Measurements from ENCODE around the gene CPPED1. TPM values are rescaled to one million over a fixed set of nuclear protein-coding genes. Genes with fewer than 3 reads are reported as not detected.

CPPED1 gene
- total RNA-seq, 2 experiments from 2014 or later, result 1.4 to 2.3 TPM

- peaks cover 28% of the 10 kb centered on the region for H3K27me3 Mint-ChIP-seq
- H3K9me3 ChIP-seq (ENCODE audit: control insufficient read depth in 1 of 2, insufficient read depth in 1 of 2, low read length in 2 of 2), result no peaks in the 10 kb centered on the region
- H3K27ac Mint-ChIP-seq, result no peak overlapping the region
- DNase-seq, result no peak
- no peaks in the 10 kb centered on the region for H3K9me3 Mint-ChIP-seq
- no peaks in the 10 kb centered on the region for H3K36me3 Mint-ChIP-seq (ENCODE audit: low read depth)
- H3K27me3 ChIP-seq (ENCODE audit: control insufficient read depth in 1 of 2, insufficient read depth in 2 of 2, low read length in 2 of 2), result no peaks in the 10 kb centered on the region
- intact Hi-C loops (cut with DNase I, micrococcal nuclease), result loop anchor here in 1 of 2 experiments (10.0 kb wide), 1 partner anchor 1990 kb away; no protein-coding TSS in a partner anchor
- no peaks in the 10 kb centered on the region for H3K36me3 ChIP-seq (ENCODE audit: insufficient read depth, low read length)
- no peak overlapping the region for H3K27ac ChIP-seq (ENCODE audit: low read depth in 1 of 2, low read length in 2 of 2)
- H3K4me1 ChIP-seq (ENCODE audit: insufficient read depth, low read length), result no peaks in the 10 kb centered on the region
- ChIA-PET POLR2A (no interaction called here), CTCF (no interaction called here)
- ATAC-seq (ENCODE audit: poor library complexity), result no peak
- H3K4me3 ChIP-seq (ENCODE audit: low read length), result no peak overlapping the region
- no peak overlapping the region for H3K4me3 Mint-ChIP-seq
- no peaks in the 10 kb centered on the region for H3K4me1 Mint-ChIP-seq (ENCODE audit: low read depth)
- no peak for TF ChIP-seq CTCF (IDR thresholded peaks at IDR 0.05)
Measured at GRCh38 chr16:12845282-12845681, 41.6 kb upstream of the CPPED1 start.

- peaks cover 50% of the 10 kb centered on the region for H3K27me3 Mint-ChIP-seq
- H3K36me3 Mint-ChIP-seq (ENCODE audit: low read depth), result no peaks in the 10 kb centered on the region
- ATAC-seq (ENCODE audit: poor library complexity) (no peak), DNase-seq (no peak)
- H3K27me3 ChIP-seq (ENCODE audit: control insufficient read depth in 1 of 2, insufficient read depth in 2 of 2, low read length in 2 of 2), result no peaks in the 10 kb centered on the region
- ChIA-PET CTCF (no interaction called here), POLR2A (no interaction called here)
- no peaks in the 10 kb centered on the region for H3K36me3 ChIP-seq (ENCODE audit: insufficient read depth, low read length)
- no peak overlapping the region for H3K27ac ChIP-seq (ENCODE audit: low read depth in 1 of 2, low read length in 2 of 2)
- H3K27ac Mint-ChIP-seq, result no peak overlapping the region
- TF ChIP-seq CTCF (IDR thresholded peaks at IDR 0.05), result no peak
- H3K9me3 ChIP-seq (ENCODE audit: control insufficient read depth in 1 of 2, insufficient read depth in 1 of 2, low read length in 2 of 2), result peaks cover 0 to 4% of the 10 kb centered on the region in 2 experiments
- no peaks in the 10 kb centered on the region for H3K4me1 ChIP-seq (ENCODE audit: insufficient read depth, low read length)
- H3K9me3 Mint-ChIP-seq, result peaks cover 2% of the 10 kb centered on the region
- H3K4me3 ChIP-seq (ENCODE audit: low read length), result no peak overlapping the region
- intact Hi-C loops (cut with DNase I, micrococcal nuclease), result no loop called here
- H3K4me1 Mint-ChIP-seq (ENCODE audit: low read depth), result no peaks in the 10 kb centered on the region
- no peak overlapping the region for H3K4me3 Mint-ChIP-seq
Measured at GRCh38 chr16:12837756-12838155, 34.1 kb upstream of the CPPED1 start.

- TF ChIP-seq CTCF (IDR thresholded peaks at IDR 0.05), result no peak
- Mint-ChIP-seq H3K4me3 (no peak overlapping the region), H3K36me3 (ENCODE audit: low read depth) (no peaks in the 10 kb centered on the region), H3K27me3 (peaks cover 54% of the 10 kb centered on the region), H3K9me3 (peaks cover 2% of the 10 kb centered on the region), H3K27ac (no peak overlapping the region), H3K4me1 (ENCODE audit: low read depth) (no peaks in the 10 kb centered on the region)
- no peak for ATAC-seq (ENCODE audit: poor library complexity)
- Histone ChIP-seq H3K27ac (ENCODE audit: low read depth in 1 of 2, low read length in 2 of 2) (no peak overlapping the region), H3K4me3 (ENCODE audit: low read length) (no peak overlapping the region), H3K9me3 (ENCODE audit: control insufficient read depth in 1 of 2, insufficient read depth in 1 of 2, low read length in 2 of 2) (peaks cover 0 to 4% of the 10 kb centered on the region in 2 experiments), H3K4me1 (ENCODE audit: insufficient read depth, low read length) (no peaks in the 10 kb centered on the region), H3K27me3 (ENCODE audit: control insufficient read depth in 1 of 2, insufficient read depth in 2 of 2, low read length in 2 of 2) (peaks cover 0 to 2% of the 10 kb centered on the region in 2 experiments), H3K36me3 (ENCODE audit: insufficient read depth, low read length) (no peaks in the 10 kb centered on the region)
- ChIA-PET POLR2A (no interaction called here), CTCF (interaction anchor here (0.6 kb wide), 1 partner anchor 182 kb away, joined by 3 read pairs; no protein-coding TSS in a partner anchor)
- no peak for DNase-seq
- intact Hi-C loops (cut with DNase I, micrococcal nuclease), result no loop called here
Measured at GRCh38 chr16:12837291-12837690, 33.6 kb upstream of the CPPED1 start.

Data from CD4-positive, alpha-beta T cell (primary cell).